H1 (cell line): Measurements from ENCODE around the gene MIPEP. TPM values are rescaled to one million over a fixed set of nuclear protein-coding genes. Genes with fewer than 3 reads are reported as not detected.

ENCODE experiments used
- CTCF ChIA-PET: fragments of 300-600 bp; sonication (Branson Sonifier 250); formaldehyde crosslinking; loops from one replicate; lab custom pipeline; 2021; ENCODE audit not compliant: partially characterized antibody; lab: Charles Lee
- POLR2A ChIA-PET: fragments of 300-600 bp; sonication (Branson Sonifier 250); formaldehyde crosslinking; loops from one replicate; lab custom pipeline; 2021; ENCODE audit warnings: inconsistent platforms; ENCODE audit not compliant: partially characterized antibody; lab: Charles Lee
- DNase-seq, 2 experiments: peaks; one replicate each; pipeline versions ENCODE4 v3.0.0 to v3.0.0-alpha.2; 2010 to 2022; ENCODE audit warnings: low spot score in 2 of 2, low read depth in 1 of 2, mixed read lengths in 1 of 2
- FAIRE-seq: peaks from 2 replicates; lab custom pipeline; 2011; peaks lifted over from hg19 to GRCh38; lab: Jason Lieb, UNC
- H2AFZ ChIP-seq: 2 replicates; pipeline ENCODE4 v1.8.1; 2012; ENCODE audit warnings: low read length, inconsistent platforms
- H2AK5ac ChIP-seq: 2 replicates; pipeline ENCODE4 v1.6.1; 2013; ENCODE audit warnings: low read depth, low read length
- H2BK120ac ChIP-seq: replicated peaks from 2 replicates; pipeline ENCODE3; 2013; ENCODE audit warnings: low read depth, low read length, inconsistent platforms
- H2BK12ac ChIP-seq: 2 replicates; pipeline ENCODE4 v1.6.1; 2013; ENCODE audit warnings: low read depth, low read length
- H2BK15ac ChIP-seq: 2 replicates; pipeline ENCODE4 v1.6.1; 2013; ENCODE audit warnings: low read length
- H2BK20ac ChIP-seq: 2 replicates; pipeline ENCODE4 v1.6.1; 2013; ENCODE audit warnings: low read length
- H2BK5ac ChIP-seq: 2 replicates; pipeline ENCODE4 v1.6.1; 2013; ENCODE audit warnings: low read depth, low read length
- H3K14ac ChIP-seq: 2 replicates; pipeline ENCODE4 v1.6.1; 2013; ENCODE audit warnings: inconsistent platforms; ENCODE audit not compliant: insufficient read length
- H3K18ac ChIP-seq: 2 replicates; pipeline ENCODE4 v1.6.1; 2013; ENCODE audit warnings: low read length; ENCODE audit errors: extremely low read depth
- H3K23ac ChIP-seq: 2 replicates; pipeline ENCODE4 v1.6.1; 2013; ENCODE audit warnings: inconsistent platforms; ENCODE audit not compliant: insufficient read length
- H3K23me2 ChIP-seq: 2 replicates; pipeline ENCODE4 v1.6.1; 2013; ENCODE audit warnings: low read depth, low read length
- H3K27ac ChIP-seq: 2 replicates; pipeline ENCODE4 v1.6.1; 2011; ENCODE audit warnings: low read depth, low read length, inconsistent platforms
- H3K27me3 ChIP-seq, 4 experiments: replicated peaks in 1 of 4; 1 replicate in 1 of 4; 2 replicates in 3 of 4; pipeline versions ENCODE4 v1.6.1 to v1.8.1; 2011 to 2013; ENCODE audit warnings: low read length in 3 of 4, mild to moderate bottlenecking in 3 of 4, inconsistent platforms in 2 of 4, mixed read lengths in 2 of 4, moderate library complexity in 1 of 4; ENCODE audit not compliant: control insufficient read depth in 3 of 4, insufficient read depth in 3 of 4; ENCODE audit errors: extremely low read depth in 1 of 4
- H3K36me3 ChIP-seq, 4 experiments: 2 replicates each; pipeline versions ENCODE4 v1.6.1 to v1.8.1; 2011 to 2013; ENCODE audit warnings: mild to moderate bottlenecking in 4 of 4, low read length in 3 of 4, moderate library complexity in 2 of 4, control low read depth in 1 of 4, inconsistent platforms in 1 of 4; ENCODE audit not compliant: insufficient read depth in 4 of 4, control insufficient read depth in 2 of 4
- H3K4ac ChIP-seq: replicated peaks from 2 replicates; pipeline ENCODE3; 2013; ENCODE audit warnings: low read length, low read depth, mixed read lengths, inconsistent platforms; ENCODE audit not compliant: insufficient read length
- H3K4me1 ChIP-seq, 4 experiments: replicated peaks in 1 of 4; 1 replicate in 1 of 4; 2 replicates in 3 of 4; pipeline versions ENCODE4 v1.6.1 to v1.8.1; 2011 to 2013; ENCODE audit warnings: low read length in 3 of 4, inconsistent platforms in 2 of 4, mixed read lengths in 1 of 4; ENCODE audit not compliant: insufficient read depth in 4 of 4, control insufficient read depth in 3 of 4
- H3K4me2 ChIP-seq, 2 experiments: 2 replicates each; pipeline versions ENCODE4 v1.6.1 to v1.8.1; 2011 to 2013; ENCODE audit warnings: low read depth in 2 of 2, low read length in 2 of 2, control low read depth in 1 of 2, inconsistent platforms in 1 of 2, mild to moderate bottlenecking in 1 of 2; ENCODE audit not compliant: insufficient read depth in 1 of 2
- H3K4me3 ChIP-seq, 4 experiments: fragments of 200-600, 300-600 bp in 1 of 4; sonication (generic), shearing (Covaris generic), sonication (Bioruptor Twin) in 1 of 4; 2 replicates each; pipeline versions ENCODE4 v1.5.1 to v1.8.1; 2011 to 2016; ENCODE audit warnings: low read length in 4 of 4, low read depth in 3 of 4, control low read depth in 2 of 4, inconsistent platforms in 2 of 4, mild to moderate bottlenecking in 2 of 4, mixed read lengths in 1 of 4, moderate library complexity in 1 of 4; ENCODE audit not compliant: insufficient read depth in 2 of 4; ENCODE audit errors: extremely low read depth in 1 of 4
- H3K56ac ChIP-seq: replicated peaks from 2 replicates; pipeline ENCODE3; 2013; ENCODE audit warnings: low read depth, mild to moderate bottlenecking, mixed read lengths, low read length, inconsistent platforms; ENCODE audit not compliant: insufficient read length
- H3K79me1 ChIP-seq: 2 replicates; pipeline ENCODE4 v1.6.1; 2013; ENCODE audit warnings: low read depth, low read length, control low read depth
- H3K79me2 ChIP-seq, 2 experiments: 2 replicates each; pipeline versions ENCODE4 v1.6.1 to v1.8.1; 2012 to 2013; ENCODE audit warnings: low read length in 2 of 2, mild to moderate bottlenecking in 2 of 2, inconsistent platforms in 1 of 2; ENCODE audit not compliant: insufficient read depth in 2 of 2, control insufficient read depth in 1 of 2
- H3K9ac ChIP-seq, 4 experiments: replicated peaks in 1 of 4; 1 replicate in 1 of 4; 2 replicates in 3 of 4; pipeline versions ENCODE4 v1.6.1 to v1.8.1; 2011 to 2013; ENCODE audit warnings: low read depth in 3 of 4, low read length in 3 of 4, control low read depth in 2 of 4, mild to moderate bottlenecking in 2 of 4, moderate library complexity in 2 of 4, inconsistent platforms in 1 of 4; ENCODE audit errors: extremely low read depth in 1 of 4
- H3K9me3 ChIP-seq, 2 experiments: 2 replicates each; pipeline versions ENCODE4 v1.6.1 to v1.8.1; 2012 to 2013; ENCODE audit warnings: mild to moderate bottlenecking in 2 of 2, moderate library complexity in 2 of 2, control low read depth in 1 of 2, inconsistent platforms in 1 of 2, low read depth in 1 of 2, low read length in 1 of 2, mixed read lengths in 1 of 2; ENCODE audit not compliant: insufficient read depth in 2 of 2
- H4K20me1 ChIP-seq, 2 experiments: replicated peaks in 1 of 2; 2 replicates each; pipeline versions ENCODE3 to v1.8.1; 2011 to 2013; ENCODE audit warnings: inconsistent platforms in 2 of 2, low read length in 2 of 2, mild to moderate bottlenecking in 1 of 2; ENCODE audit not compliant: insufficient read depth in 2 of 2, control insufficient read depth in 1 of 2
- H4K5ac ChIP-seq: 2 replicates; pipeline ENCODE4 v1.6.1; 2013; ENCODE audit warnings: low read length, low read depth, mixed read lengths, inconsistent platforms; ENCODE audit not compliant: insufficient read length
- H4K8ac ChIP-seq: 2 replicates; pipeline ENCODE4 v1.8.0; 2013; ENCODE audit warnings: mild to moderate bottlenecking, moderate library complexity, low read length, inconsistent platforms; ENCODE audit not compliant: insufficient read depth; ENCODE audit errors: extremely low read depth
- H4K91ac ChIP-seq: replicated peaks from 2 replicates; pipeline ENCODE3; 2013; ENCODE audit warnings: low read length, mixed read lengths, inconsistent platforms; ENCODE audit not compliant: insufficient read length
- EP300 ChIP-seq, 2 experiments: IDR thresholded peaks; 1 replicate in 1 of 2; 2 replicates in 1 of 2; pipeline ENCODE4 v1.6.1; 2011 to 2012; ENCODE audit warnings: low read depth in 2 of 2, low read length in 2 of 2, mild to moderate bottlenecking in 2 of 2, borderline replicate concordance in 1 of 2, inconsistent platforms in 1 of 2, moderate library complexity in 1 of 2
- HDAC6 ChIP-seq: IDR thresholded peaks from one replicate; pipeline ENCODE4 v1.7.1; 2012; ENCODE audit warnings: low read depth, mild to moderate bottlenecking, inconsistent platforms, low read length, moderate library complexity
- MAFK ChIP-seq: IDR thresholded peaks from 2 replicates; pipeline ENCODE4 v1.6.1; 2012; ENCODE audit warnings: low read depth, mild to moderate bottlenecking, improper control_type of control experiment, low read length
- RBBP5 ChIP-seq: IDR thresholded peaks from 2 replicates; pipeline ENCODE4 v1.7.1; 2012; ENCODE audit warnings: low read depth, mild to moderate bottlenecking, inconsistent platforms, low read length, moderate library complexity, borderline replicate concordance
- RNF2 ChIP-seq: fragments of 200-900, 300-1000 bp; sonication (generic); IDR thresholded peaks from 2 replicates; pipeline ENCODE4 v1.7.1; 2016; ENCODE audit warnings: borderline replicate concordance, low read depth, mild to moderate bottlenecking, antibody characterized with exemption, low read length; ENCODE audit not compliant: poor library complexity, severe bottlenecking; ENCODE audit errors: missing control alignments
- RXRA ChIP-seq: IDR thresholded peaks from 2 replicates; pipeline ENCODE4 v1.6.1; 2011; ENCODE audit warnings: low read depth, mild to moderate bottlenecking, low read length, moderate library complexity; ENCODE audit not compliant: insufficient read depth
- SAP30 ChIP-seq: fragments of 300-600 bp; sonication (generic); IDR thresholded peaks from 2 replicates; pipeline ENCODE4 v1.7.1; 2012; ENCODE audit warnings: low read length, moderate library complexity, mild to moderate bottlenecking, inconsistent platforms; ENCODE audit not compliant: insufficient read depth, insufficient replicate concordance
- ZNF274 ChIP-seq: IDR thresholded peaks from 2 replicates; pipeline ENCODE4 v1.7.0; 2012; ENCODE audit warnings: low read length, borderline replicate concordance; ENCODE audit errors: extremely low read depth
- whole genome bisulfite sequencing, 2 experiments: shearing (Covaris generic) in 1 of 2; methylation state at CpG; one replicate each; pipeline versions ENCODE4 v1.1.6 to v1.1.7; 2013 to 2015; ENCODE audit warnings: low lambda C conversion rate in 2 of 2, mixed read lengths in 2 of 2, inconsistent platforms in 1 of 2, low coverage in 1 of 2, missing lambda C conversion rate in 1 of 2; ENCODE audit not compliant: insufficient replicate concordance in 2 of 2, insufficient coverage in 1 of 2, insufficient read length in 1 of 2; ENCODE audit errors: extremely low coverage in 1 of 2, missing lambda C conversion rate in 1 of 2; 5-methylcytosine and 5-hydroxymethylcytosine counted together
- polyA plus RNA-seq, 7 experiments: library from polyadenylated mRNA; depleted of rRNA in 3 of 7; stranded (reverse) in 5 of 7; unstranded in 2 of 7; fragments of >200 nt in 5 of 7; fragments of 200-250 nt in 2 of 7; gene quantifications; 1 replicate in 5 of 7; 2 replicates in 1 of 7; 4 replicates in 1 of 7; pipeline versions ENCODE4 v1.2.1 to v1.2.3, GENCODE V29; 2011 to 2013; ENCODE audit warnings: missing spikeins in 2 of 7, mixed read lengths in 2 of 7
- total RNA-seq: library from RNA; stranded (reverse); fragmentation: NEBNext Ultra II Directional; extraction: Animal tissue kit (Norgen Biotek cat#: 25700); gene quantifications from 2 replicates; pipeline ENCODE4 v1.2.1, GENCODE V29; 2021

MIPEP gene
- total and polyA plus RNA-seq, 2 of the 8 experiments (the other 6 are each of a cell fraction or from before 2014, with no cell fraction given), result 24.0 to 24.2 TPM

- H3K27ac ChIP-seq, result no peak overlapping the region
- H3K4me2 ChIP-seq, result no peak overlapping the region
- peak overlapping the region; percentile 59; the same call in 1 of the 2 replicates for H2AFZ ChIP-seq
- no peak overlapping the region for H4K5ac ChIP-seq
- no peaks in the 10 kb centered on the region for H3K27me3 ChIP-seq
- H3K14ac ChIP-seq, result no peak overlapping the region
- H3K36me3 ChIP-seq, result no peaks in the 10 kb centered on the region
- H2BK5ac ChIP-seq, result peak overlapping the region; percentile 45; the same call in 1 of the 2 replicates
- peak overlapping the region; percentile 44 for H4K91ac ChIP-seq
- DNase-seq (no peak), FAIRE-seq (no peak)
- peak overlapping the region in 1 of 4 experiments; percentile 38; a peak in 1 of 8 replicates for H3K4me3 ChIP-seq
- CTCF ChIA-PET, result interaction anchor here (0.6 to 4.9 kb wide), 19 partner anchors 8 to 390 kb away, joined by 3 to 37 read pairs (median 3); no protein-coding TSS in a partner anchor
- H4K8ac ChIP-seq, result no peak overlapping the region
- no peak overlapping the region for H3K9ac ChIP-seq
- peaks cover 0 to 6% (median 4%) of the 10 kb centered on the region in 4 experiments; a peak in 3 of 7 replicates for H3K4me1 ChIP-seq
- POLR2A ChIA-PET, result interaction anchor here (0.7 kb wide), 1 partner anchor 306 kb away, joined by 3 read pairs; no protein-coding TSS in a partner anchor
- no peaks in the 10 kb centered on the region for H3K23me2 ChIP-seq
- H3K56ac ChIP-seq, result no peak overlapping the region
- H3K79me1 ChIP-seq, result no peaks in the 10 kb centered on the region
- H2BK120ac ChIP-seq, result peak overlapping the region; percentile 18
- peak overlapping the region; percentile 41; the same call in 1 of the 2 replicates for H3K18ac ChIP-seq
- 0 out of 2 replicates have a peak overlapping the region, but pooled peaks have one; percentile 48 for H2BK15ac ChIP-seq
- no peaks in the 10 kb centered on the region for H4K20me1 ChIP-seq
- no peak overlapping the region for H3K4ac ChIP-seq
- H3K23ac ChIP-seq, result no peak overlapping the region
- H2AK5ac ChIP-seq, result no peak overlapping the region
- no peaks in the 10 kb centered on the region for H3K79me2 ChIP-seq
- peak overlapping the region; percentile 64 for H2BK12ac ChIP-seq
- H3K9me3 ChIP-seq, result no peaks in the 10 kb centered on the region
- TF ChIP-seq EP300 (IDR thresholded peaks at IDR 0.05; ENCODE audit: borderline replicate concordance in 1 of 2, low read depth in 2 of 2, low read length in 2 of 2) (no peak), MAFK (no peak), RXRA (no peak), HDAC6 (no peak), SAP30 (no peak), RBBP5 (no peak), RNF2 (no peak), ZNF274 (no peak)
- 75% methylated on average over 5 of the region's 5 CpGs; no CpG with 5 or more reads in 1 of the 2 experiments for WGBS, 2 experiments
- H2BK20ac ChIP-seq, result peak overlapping the region; percentile 83; the same call in 1 of the 2 replicates
These were observed 33.1 kb upstream of the MIPEP start for GRCh38 chr13:23922005-23922932.
